GM19468 (cell line): Measurements from ENCODE around the gene OMP.

ENCODE experiments used
- ATAC-seq: cut with Tn5 transposase; IDR thresholded peaks from one replicate; pipeline ENCODE4 v1.9.1; 2021; ENCODE audit warnings: mild to moderate bottlenecking, moderate library complexity, moderate number of reproducible peaks; ENCODE audit not compliant: unreplicated experiment; ENCODE audit errors: extremely low read depth

OMP gene

GRCh38 chr11:77068457-77069335 lies 33.9 kb upstream of the OMP start:
- no peak for ATAC-seq

- ATAC-seq, result no peak
These were observed 33.2 kb upstream of the OMP start for GRCh38 chr11:77069336-77069968.

- no peak for ATAC-seq
These were observed 32.6 kb upstream of the OMP start for GRCh38 chr11:77069969-77070582.

GRCh38 chr11:77071077-77071476 lies 31.6 kb upstream of the OMP start:
- ATAC-seq, result no peak

DNA sequence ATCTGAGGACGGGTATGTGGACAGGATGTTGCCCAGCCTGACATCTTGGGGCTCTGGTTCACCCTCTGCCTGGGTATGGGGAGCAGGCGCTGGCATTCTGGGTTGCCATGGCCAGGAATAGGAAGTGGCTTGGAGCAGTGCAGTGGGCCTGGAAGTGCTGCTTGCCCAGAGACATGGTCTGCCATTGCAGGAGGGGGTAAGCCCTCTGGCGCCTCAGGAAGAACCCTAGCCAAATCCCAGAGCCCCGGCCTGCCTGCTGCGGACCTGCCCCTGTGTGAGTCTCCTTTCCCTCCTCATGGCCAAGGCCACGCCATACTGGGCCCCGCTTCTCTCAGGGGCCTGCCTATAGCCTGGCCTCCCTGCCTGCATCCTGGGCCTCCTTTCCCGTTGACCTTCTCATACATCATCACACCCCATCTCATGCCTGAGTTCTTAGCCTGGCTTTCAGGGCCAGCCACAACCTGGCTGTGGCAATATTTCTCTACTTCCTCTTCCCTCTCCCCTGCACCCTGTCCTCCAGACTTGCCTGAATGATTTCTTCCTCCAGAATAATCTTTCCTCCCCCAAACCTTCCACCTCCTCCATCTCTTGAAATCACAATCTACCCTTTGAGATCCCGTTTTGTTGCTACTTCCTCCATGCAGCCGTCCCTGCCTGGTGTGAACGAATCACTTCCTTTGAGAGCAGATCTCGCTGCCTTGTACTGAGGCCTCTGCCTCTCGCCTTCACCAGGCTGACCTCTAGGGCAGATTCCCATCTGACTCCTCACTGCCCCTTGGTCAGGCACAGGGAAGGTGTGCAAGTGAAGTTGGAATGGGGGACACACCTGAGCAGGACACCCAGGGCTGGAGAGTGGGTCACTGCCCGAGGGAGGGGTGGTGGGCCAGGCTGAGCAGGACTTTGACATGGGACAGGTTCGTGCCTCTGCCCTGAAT lies 30.7 kb upstream of the OMP start:
- ATAC-seq, result no peak

DNA sequence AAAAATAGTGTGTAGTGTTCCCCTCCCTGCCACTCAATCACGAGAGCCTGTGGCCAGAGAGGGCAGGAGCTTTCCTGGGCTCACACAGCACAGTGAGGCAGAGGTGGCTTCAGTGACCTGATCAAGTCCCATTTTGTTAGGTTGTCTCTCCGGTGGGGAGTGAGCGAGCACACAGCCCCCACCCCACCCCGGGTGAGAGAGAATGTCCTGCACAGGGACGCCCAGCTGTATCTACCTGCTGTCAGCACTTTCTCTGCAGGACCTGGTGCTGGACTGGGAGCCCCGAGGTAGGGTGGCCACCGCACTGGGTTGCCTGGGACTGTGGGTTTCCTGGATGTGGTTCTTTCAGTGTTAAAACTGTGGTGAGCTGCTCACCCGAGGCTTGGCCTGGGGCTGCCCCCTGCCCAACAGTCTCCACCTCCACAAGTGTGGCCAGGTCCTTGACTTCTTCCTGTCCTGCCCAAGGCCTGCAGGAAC lies 29.8 kb upstream of the OMP start:
- ATAC-seq, result no peak

- no peak for ATAC-seq
These were observed 29.2 kb upstream of the OMP start for GRCh38 chr11:77073328-77074001.

DNA sequence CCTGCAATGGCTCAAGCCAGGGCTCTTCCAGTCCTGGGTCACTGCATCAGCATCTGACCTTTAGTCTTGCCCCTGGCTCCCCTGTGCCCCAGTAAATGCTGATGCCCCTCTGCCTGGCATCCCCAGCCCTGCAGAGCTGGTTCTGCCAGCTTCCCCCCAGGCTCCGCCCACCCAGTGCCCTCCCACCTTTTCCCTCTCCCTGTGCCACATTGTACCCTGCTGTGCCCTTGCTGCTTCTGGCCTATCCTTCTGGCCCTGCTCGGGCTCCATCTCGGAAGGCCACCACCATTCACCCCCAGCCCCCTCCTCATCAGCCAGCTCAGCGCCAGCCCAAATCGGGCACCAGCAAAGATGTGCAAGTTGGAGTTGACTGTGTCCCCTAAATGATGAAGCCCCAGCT lies 28.4 kb upstream of the OMP start:
- no peak for ATAC-seq

GRCh38 chr11:77074626-77075221 lies 27.9 kb upstream of the OMP start:
- ATAC-seq, result no peak

- ATAC-seq, result no peak
These were observed 27.2 kb upstream of the OMP start for GRCh38 chr11:77075425-77075905.

DNA sequence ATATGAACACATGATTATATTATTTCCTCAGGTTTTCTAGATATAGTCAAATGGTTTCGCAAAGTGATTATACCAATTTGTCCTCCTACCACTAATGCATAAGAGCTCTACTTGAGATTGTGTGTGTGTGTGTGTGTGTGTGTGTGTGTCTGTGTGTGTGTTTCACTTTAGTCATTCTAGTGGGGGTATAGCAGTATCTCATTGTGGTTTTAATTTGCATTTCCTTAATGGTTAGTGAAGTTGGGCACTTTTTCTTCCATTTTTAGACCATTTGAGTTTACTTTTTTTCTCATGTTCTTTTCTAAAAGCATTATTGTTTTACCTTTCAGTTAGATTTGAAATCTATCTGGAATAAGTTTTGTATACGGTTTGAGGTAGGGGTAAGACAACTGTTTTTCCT lies 23.0 kb upstream of the OMP start:
- ATAC-seq, result no peak

DNA sequence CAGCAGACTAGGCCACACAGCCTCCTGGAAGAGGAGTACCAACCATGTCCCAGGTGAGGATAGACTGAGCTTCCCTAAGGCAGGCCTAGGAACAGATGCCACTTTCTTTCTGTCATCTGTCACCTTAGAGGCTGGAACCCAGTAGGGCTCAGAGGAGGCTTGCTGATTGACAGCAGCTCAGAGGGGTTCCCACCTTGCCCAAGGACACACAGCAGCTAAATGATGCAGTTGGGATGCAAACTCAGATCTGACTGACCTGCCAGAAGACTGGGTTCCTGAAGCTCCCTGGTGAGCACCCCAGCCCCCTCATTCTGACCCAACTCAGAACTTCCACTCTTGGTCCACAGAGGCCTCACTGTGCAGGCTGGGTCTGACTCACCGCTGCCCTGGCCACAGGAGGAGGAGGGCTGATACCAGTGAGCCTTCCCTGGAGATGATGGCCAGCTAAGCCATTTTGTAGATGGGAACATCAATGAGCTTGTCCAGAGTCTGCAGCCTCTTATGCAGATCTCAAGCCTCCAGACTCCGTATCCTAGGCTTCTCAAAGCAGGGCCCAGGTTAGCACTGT lies 21.9 kb upstream of the OMP start:
- ATAC-seq, result no peak

- ATAC-seq, result no peak
These were observed 21.2 kb upstream of the OMP start for GRCh38 chr11:77081381-77081851.

DNA sequence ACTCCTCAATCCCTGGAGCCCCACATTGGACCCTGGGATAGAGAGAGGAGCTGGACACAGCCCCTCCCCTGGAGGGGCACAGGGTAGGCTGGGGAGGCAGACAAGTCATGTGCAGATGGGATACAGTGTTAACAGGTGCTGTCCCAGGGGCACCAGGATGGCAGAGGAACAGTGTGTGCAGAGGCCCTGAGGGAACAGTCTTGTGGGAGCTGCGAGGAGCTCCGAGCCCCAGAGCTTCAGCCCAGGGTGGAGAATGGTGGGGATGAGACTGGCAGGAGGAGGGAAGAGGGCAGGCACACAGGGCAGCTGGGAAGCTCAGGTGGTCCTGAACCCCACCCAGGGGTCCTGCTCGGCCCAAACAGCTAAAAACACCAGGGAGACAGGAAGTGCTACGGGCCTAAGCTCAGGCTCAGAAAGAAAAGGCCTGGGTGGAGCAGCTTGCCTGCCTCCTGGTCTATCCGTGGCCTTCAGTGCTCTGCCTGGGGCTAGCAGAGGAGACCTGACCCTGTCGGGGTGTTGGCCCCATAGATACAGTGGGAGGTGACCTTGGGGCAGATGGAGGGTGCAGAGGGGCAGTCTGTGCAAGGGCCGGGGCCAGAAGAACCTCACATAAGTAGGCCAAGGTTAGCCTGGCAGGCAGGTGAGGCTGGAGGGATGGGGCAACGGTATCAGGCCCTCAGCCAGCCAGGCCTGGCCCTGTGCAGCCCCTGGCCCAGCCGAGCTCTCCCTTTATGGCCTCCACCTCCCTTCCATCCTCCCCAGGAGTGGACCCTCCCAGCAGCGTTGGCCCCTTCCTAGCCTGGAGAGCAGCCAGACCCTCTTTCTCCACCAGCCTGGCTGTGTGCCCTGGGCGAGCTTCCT lies 20.4 kb upstream of the OMP start:
- no peak for ATAC-seq

DNA sequence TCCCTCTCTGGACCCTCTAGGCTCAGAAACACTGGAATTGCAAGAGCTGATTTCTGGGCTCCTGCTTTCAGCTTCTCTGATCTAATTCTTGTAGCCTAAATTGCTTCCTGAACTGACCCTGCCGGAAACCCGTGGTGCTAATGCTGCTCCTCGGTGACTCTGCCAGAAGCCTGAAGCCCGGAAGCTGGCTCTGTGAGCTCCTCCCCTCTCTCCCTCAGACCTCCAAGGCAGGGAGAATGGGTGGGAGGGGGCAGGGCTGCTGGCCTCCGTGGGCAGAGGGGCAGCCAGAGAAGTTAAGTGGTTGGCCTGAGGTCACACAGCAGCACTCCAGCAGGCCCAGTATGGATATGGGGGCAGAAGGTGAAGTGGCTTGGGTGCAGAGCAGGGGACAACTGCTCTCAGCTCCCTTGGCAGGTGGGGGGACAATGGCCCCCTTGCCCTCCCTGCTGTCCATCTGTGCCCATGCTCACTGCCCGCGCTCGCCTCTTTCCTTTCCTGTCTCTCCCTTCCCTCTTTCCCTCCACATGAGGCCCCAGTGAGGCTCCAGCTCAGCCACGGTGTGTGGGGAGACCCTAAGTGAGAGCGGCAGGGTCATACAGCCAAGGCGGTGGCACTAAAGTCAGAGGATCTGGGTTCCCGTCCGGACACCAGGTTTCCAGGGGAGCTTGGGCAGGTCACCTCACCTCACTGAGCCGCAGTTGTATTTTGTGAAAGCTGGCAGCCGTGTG lies 19.6 kb upstream of the OMP start:
- no peak for ATAC-seq

DNA sequence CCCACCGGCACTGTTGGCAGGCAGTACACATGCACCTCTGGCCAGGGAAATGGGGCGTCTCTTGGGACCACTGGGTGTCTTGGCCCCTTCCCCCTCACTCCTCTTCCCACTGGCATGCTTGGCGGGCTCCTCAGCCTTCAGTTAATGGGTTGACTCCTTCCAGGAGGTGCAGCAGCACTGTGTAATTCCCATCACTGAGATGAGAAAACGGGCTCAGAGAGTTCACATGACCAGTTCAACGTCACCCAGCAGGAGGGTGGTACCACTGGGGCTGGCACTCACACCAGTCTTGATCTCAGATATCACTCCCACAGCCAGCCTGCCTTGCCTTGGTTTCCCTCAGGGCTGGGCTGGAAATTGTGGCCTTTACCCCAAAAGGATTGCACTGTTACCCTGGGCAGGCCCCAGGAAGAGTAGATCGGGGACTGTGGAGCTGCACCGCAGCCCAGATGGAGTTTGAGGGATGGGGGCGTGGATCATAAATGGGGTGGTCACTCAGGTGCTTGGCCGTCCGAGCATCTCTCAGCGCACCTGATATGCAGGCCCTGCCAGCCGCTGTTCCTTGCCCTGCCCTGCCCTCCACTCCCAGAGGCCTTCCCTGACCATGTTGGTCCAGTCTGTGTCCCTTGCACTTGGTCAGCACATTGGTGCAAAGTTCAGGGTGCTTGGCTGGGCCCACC lies 18.9 kb upstream of the OMP start:
- no peak for ATAC-seq
